Activated naive CD8-positive, alpha-beta T cell (primary cell): ENCODE results near the gene AMPH.

Experiments
- H3K27ac Mint-ChIP-seq: one replicate; pipeline ENCODE4 v1.8.0; 2021; ENCODE audit warnings: mixed read lengths
- H3K27me3 Mint-ChIP-seq: one replicate; pipeline ENCODE4 v1.8.0; 2021; ENCODE audit warnings: mixed read lengths
- H3K36me3 Mint-ChIP-seq: one replicate; pipeline ENCODE4 v1.8.0; 2021; ENCODE audit warnings: mixed read lengths
- H3K4me1 Mint-ChIP-seq: one replicate; pipeline ENCODE4 v1.8.0; 2021; ENCODE audit warnings: low read depth, mixed read lengths
- H3K4me3 Mint-ChIP-seq: one replicate; pipeline ENCODE4 v1.8.0; 2021; ENCODE audit warnings: mild to moderate bottlenecking, mixed read lengths
- H3K9me3 Mint-ChIP-seq: one replicate; pipeline ENCODE4 v1.8.0; 2021; ENCODE audit warnings: low read depth, mixed read lengths

AMPH gene

DNA sequence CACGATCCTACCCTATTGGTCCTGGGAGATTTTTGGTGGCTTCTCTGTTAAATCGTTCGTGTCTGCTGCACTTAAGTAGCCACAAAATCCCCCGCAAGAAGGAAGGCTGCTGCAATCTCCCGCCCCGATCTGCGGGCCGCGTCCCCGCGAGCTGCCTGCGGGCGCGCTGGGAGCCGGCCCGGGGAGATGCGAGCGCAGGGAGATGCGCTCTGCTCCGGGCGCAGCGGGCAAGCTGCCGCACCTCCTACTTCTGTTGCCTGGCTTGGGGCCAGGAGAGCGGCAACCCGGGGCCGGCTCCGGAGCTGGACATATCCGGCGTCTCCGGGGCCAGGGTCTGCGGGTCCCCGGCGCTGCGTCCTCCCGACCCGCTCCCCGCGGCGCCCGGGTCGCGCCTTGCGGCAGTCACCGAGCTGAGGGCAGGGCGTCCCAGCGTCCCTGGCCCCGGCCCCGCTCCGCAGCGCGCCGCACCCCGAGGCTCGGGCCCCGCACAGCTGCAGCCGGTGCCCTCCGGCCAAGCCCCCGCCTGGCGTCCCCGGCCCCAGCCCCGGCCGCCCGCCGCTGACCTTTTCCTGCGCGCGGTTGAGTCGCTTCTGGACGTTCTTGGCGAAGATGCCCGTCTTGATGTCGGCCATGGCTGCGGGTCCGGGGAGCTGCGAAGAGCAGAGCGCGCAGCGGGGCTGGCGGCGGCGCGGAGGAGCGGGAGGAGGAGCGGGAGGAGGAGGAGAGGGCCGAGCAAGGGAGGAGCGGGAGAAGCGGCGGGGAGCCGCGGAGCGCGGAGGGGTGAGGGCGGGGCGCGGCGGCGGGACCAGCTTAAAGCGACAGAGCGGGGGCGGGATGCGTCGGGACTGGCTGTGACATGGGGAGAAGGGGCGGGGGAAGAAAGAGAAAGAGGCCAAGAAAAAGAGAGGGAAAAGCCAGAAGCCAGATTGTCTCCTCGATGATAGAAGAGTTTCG, at the start of gene AMPH:
Gene AMPH, minus strand, starts transcription at position 654 of the 954 bp plus-strand sequence. Its CDS starts 22 bp downstream, at position 632.
- peaks cover 31% of the 10 kb centered on the region for H3K27me3 Mint-ChIP-seq
- H3K27ac Mint-ChIP-seq = no peak within 1 kb of the TSS

DNA sequence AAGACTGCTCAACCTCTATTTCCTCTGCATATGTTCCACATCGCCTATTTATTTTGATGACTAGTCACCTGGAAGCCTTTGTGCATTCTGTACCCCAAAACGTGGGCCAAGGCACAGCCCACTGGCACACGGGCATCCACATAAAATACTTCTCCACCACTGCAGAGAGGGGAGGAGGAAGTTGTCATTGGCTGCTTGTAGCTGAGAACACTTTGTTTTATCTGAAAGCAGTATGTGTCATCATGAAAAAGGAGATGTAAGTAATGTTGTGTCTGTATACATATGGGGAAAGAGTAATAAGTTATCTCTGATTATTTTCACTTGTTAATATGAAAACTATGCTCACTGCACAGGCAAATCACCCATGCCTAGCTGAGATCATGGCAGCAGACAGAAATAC, 48.2 kb upstream of the AMPH start:
- no peak overlapping the region for H3K4me3 Mint-ChIP-seq
- H3K27me3 Mint-ChIP-seq = no peaks in the 10 kb centered on the region
- no peaks in the 10 kb centered on the region for H3K36me3 Mint-ChIP-seq
- H3K4me1 Mint-ChIP-seq = no peaks in the 10 kb centered on the region
- H3K27ac Mint-ChIP-seq = no peak overlapping the region
- no peaks in the 10 kb centered on the region for H3K9me3 Mint-ChIP-seq

More for the DNA sequence above, at the start of gene AMPH:
- H3K4me1 Mint-ChIP-seq = peaks cover 7% of the 10 kb centered on the region
- H3K36me3 Mint-ChIP-seq = no peaks in the 10 kb centered on the region
- H3K4me3 Mint-ChIP-seq = peak within 1 kb of the TSS; percentile 69
- peaks cover under 1% of the 10 kb centered on the region for H3K9me3 Mint-ChIP-seq

DNA sequence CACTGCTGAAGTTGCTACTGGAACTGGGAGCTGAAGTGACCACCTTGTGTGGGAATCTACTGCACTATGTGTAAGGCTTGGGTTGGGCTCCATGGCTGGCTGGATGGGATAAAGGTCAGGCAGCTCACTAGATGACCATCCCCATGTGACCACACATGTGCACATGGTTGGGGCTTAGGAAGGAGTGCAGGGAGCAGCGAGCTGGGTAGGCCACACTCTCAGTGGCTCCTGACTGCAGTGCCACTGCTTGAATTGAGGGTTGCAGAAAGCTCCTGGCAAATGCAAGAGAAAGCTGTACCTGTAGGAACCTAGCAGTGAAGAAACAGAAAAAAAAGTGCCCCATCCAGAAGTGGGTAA, 47.5 kb upstream of the AMPH start:
- Mint-ChIP-seq H3K4me1 (no peaks in the 10 kb centered on the region), H3K4me3 (no peak overlapping the region), H3K36me3 (no peaks in the 10 kb centered on the region), H3K27me3 (no peaks in the 10 kb centered on the region), H3K9me3 (no peaks in the 10 kb centered on the region), H3K27ac (no peak overlapping the region)

DNA sequence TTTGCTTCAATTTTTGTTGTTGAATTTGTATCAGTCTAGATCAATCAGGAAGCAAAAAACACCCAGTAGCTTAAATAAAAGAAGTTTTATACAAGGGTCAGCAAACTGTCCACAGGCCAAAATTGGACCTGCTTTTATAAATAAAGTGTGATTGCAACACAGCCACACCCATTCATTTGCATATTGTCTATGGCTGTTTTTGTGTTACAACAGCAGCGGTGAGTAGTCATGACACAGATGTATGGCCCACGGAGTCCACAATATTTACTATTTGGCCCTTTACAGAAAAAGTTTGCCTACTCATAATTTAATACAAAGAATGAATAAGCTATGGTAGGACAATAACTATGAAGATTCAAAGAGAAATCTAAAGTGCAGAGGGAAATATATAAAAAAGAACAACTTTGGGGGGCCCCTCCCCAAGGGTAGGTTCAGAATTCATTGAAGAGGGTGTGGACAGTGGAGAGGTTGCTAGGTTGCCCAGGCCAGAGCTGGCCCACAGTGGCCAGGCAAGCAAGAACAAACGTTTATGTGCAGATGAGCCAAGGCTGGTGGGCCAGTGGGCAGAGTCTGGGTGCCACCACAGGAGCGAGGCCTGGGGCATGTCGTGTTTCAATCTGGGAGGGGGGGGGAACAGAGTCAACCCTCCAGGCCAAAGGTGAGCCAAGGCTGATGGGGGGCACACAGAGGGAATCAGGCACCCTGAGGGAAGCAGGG, 47.0 kb upstream of the AMPH start:
- no peak overlapping the region for H3K27ac Mint-ChIP-seq
- H3K9me3 Mint-ChIP-seq = no peaks in the 10 kb centered on the region
- H3K27me3 Mint-ChIP-seq = no peaks in the 10 kb centered on the region
- H3K4me3 Mint-ChIP-seq = no peak overlapping the region
- H3K4me1 Mint-ChIP-seq = no peaks in the 10 kb centered on the region
- no peaks in the 10 kb centered on the region for H3K36me3 Mint-ChIP-seq

DNA sequence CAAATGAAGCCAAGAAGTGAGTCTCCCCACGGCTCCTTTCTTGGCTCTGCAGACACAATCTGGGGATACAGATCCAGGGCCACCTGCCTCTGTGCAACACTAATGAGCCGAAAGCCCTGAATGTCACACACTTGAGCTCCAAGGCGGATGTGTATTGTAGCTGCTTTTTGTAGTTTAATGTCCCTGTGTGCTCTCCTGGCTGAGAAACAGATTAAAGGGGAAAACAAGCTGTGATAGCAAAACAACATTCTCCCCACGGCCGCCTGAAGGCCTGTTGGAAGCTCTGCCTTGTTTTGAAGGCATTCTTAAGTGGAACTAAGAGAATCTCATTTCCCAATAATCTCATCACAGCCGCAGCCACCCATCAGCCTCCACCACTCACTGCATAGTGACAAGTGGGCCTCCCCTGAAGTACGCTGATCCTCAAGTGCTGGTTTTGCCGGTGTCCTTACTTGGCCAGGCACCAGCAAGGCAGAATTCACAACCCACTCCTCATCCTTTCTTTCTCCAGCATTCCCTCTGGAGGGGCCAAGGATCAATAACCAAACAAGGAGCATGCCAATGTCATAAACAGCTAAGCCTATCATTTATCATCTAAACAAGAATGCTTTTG, 44.4 kb upstream of the AMPH start:
- no peak overlapping the region for H3K4me3 Mint-ChIP-seq
- no peaks in the 10 kb centered on the region for H3K36me3 Mint-ChIP-seq
- H3K9me3 Mint-ChIP-seq = no peaks in the 10 kb centered on the region
- no peaks in the 10 kb centered on the region for H3K27me3 Mint-ChIP-seq
- no peak overlapping the region for H3K27ac Mint-ChIP-seq
- no peaks in the 10 kb centered on the region for H3K4me1 Mint-ChIP-seq

DNA sequence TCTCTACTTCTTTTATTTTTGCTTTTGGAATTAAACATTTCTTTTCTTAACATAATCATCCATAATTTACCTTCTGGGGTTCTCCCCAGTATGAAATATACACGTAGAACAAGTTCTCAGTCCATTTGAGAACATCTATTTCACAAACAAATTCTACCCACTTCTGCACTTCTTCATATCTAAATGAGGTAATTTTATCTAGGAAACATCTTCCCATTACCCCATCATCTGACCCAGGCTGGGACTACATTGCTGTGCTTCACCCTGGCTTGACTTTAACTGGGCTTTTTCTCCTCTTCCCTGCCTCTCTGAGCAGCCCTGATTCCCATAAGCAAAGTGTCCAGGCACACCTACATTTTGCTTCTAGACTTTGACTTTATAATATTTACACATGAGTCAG, 43.3 kb upstream of the AMPH start:
- Mint-ChIP-seq H3K9me3 (no peaks in the 10 kb centered on the region), H3K4me1 (no peaks in the 10 kb centered on the region), H3K36me3 (no peaks in the 10 kb centered on the region)

DNA sequence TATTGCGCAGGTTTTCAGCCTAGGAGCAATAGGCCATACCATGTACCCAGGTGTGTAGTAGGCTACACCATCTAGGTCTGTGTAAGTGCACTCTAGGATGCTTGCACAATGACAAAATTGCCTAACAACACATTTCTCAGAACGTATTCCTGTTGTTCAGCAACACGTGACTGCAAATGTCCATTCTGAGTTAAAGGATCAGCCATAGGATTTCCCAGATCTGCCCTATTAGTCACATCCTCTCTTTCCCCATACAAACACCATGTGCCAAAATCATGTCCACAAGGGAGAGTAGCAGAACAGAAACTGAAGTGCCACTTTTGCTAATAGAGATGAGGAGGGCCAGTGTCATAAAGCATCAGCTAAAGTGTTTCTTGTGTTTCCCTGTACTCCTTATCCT, 42.6 kb upstream of the AMPH start:
- H3K27ac Mint-ChIP-seq = no peak overlapping the region
- no peak overlapping the region for H3K4me3 Mint-ChIP-seq
- no peaks in the 10 kb centered on the region for H3K4me1 Mint-ChIP-seq
- no peaks in the 10 kb centered on the region for H3K36me3 Mint-ChIP-seq
- no peaks in the 10 kb centered on the region for H3K9me3 Mint-ChIP-seq
- peaks cover 4% of the 10 kb centered on the region for H3K27me3 Mint-ChIP-seq

More for the DNA sequence above, 43.3 kb upstream of the AMPH start:
- Mint-ChIP-seq H3K4me3 (no peak overlapping the region), H3K27me3 (peaks cover 2% of the 10 kb centered on the region), H3K27ac (no peak overlapping the region)

DNA sequence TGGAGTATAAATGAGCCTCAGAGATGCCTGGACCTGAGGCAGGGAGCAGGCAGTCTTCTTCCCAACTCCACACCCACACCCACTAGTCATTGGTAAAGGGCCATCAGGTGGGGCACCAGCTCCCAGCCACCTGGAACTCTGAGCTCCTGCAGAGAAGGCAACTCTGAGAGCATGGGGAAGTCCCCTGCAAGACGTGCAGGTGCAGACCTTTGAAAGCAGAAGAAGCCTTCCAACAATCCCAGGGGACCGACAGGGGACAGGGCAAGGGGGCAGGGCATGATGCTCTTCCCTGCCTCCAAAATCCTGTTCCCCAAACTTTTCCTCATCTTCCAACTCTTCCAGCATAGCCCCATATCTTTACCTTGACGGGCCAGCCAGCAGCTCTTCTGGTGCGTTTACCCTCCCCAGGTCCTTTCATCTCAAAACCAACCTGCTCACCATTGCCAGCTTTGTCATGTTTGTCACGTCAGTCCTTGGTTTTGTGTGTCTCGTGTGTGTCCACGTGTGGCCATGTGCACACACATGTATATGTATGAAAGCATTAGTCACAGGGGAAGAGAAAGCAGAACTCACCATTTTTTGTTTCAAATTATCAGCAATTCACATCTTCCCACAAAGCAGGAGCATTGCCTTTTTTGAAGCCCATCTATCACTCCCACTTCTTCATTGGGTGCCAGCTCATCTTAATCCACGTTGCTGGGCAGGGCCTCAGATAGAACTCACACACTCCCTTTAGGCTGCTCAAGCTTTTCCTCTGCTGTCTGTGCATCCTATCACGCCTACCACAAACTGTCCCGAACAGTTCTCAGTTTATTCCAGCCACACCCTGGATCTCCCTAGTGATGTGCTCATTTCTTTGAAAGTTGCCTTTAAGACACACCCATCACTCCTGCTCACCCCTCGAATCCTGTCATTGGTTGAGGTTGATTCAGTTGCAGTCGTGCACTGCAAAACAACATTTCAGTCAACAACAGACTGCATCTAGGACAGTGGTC, 41.0 kb upstream of the AMPH start:
- Mint-ChIP-seq H3K9me3 (no peaks in the 10 kb centered on the region), H3K27me3 (peaks cover 6% of the 10 kb centered on the region), H3K4me3 (no peak overlapping the region), H3K36me3 (no peaks in the 10 kb centered on the region), H3K27ac (no peak overlapping the region), H3K4me1 (no peaks in the 10 kb centered on the region)

DNA sequence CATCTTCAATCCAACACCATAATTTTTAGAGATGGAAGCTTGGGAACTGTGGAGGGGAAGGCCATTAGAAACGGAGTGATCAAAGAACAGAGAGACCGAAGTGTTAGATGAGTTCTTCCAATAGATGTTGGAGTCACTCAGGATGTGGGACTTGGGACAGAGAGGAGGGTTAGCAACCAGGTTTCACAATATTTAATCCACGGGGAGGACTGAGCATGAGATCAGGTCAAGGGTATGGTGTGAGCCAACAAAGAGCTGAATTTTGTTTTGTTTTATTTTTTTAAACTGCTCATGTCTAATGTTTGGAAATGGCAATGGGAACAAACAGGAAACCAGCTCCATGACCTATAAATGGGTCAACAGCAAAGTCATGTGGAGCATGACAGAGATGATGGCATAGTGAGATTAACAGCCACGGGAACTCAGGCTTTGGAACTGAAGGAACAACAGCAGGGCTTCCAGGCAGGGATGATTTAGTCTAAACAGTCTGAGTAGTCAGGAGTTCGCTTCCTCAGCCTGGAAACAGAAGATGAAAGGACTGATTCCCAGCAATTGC, 38.9 kb upstream of the AMPH start:
- no peaks in the 10 kb centered on the region for H3K36me3 Mint-ChIP-seq
- no peak overlapping the region for H3K4me3 Mint-ChIP-seq
- no peaks in the 10 kb centered on the region for H3K4me1 Mint-ChIP-seq
- H3K27ac Mint-ChIP-seq = no peak overlapping the region
- no peaks in the 10 kb centered on the region for H3K9me3 Mint-ChIP-seq
- peaks cover 6% of the 10 kb centered on the region for H3K27me3 Mint-ChIP-seq

DNA sequence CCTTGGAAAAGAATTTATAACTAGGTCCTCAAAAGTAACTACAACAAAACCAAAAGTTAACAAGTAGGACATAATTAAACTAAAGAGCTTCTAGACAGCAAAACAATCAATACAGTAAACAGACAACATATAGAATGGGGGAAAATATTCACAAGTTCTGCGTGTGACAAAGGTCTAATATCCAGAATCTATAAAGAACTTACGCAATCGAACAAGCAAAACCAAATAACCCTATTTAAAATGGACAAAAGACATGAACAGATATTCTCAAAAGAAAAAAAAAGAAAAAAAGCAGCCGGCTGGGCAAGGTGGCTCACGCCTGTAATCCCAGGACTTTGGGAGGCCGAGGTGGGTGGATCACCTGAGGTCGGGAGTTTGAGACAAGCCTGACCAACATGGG, 33.8 kb upstream of the AMPH start:
- peaks cover 22% of the 10 kb centered on the region for H3K27me3 Mint-ChIP-seq
- no peak overlapping the region for H3K4me3 Mint-ChIP-seq
- H3K4me1 Mint-ChIP-seq = peaks cover 2% of the 10 kb centered on the region
- H3K36me3 Mint-ChIP-seq = no peaks in the 10 kb centered on the region
- no peaks in the 10 kb centered on the region for H3K9me3 Mint-ChIP-seq
- no peak overlapping the region for H3K27ac Mint-ChIP-seq

DNA sequence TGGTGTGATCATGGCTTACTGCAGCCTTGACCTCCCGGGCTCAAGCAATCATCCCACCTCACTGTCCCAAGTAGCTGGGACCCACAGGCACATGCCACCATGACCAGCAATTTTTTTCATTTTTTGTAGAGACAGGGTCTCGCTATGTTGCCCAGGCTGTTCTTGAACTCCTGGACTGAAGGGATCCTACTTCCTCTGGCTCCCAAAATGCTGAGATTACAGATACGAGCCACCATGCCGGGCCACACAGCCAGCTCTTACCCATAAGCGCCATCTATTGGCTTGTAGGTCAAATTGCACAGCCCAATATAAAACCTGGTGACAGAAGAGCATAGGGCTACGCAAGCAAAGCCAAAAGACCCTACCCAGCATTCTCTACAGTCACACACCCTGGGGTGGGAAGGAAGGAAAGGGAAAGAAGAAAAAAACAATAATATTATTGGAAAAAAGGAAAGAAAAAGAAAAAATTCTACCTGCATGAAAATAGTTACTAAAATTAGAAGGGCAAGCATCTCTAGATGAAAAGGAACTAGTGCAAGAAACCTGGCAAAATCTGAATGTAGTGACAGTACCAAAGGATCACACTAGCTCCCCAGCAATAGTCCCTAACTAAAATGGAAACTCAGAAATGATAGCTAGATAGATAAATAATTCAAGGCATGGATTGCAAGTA, 29.4 kb upstream of the AMPH start:
- no peaks in the 10 kb centered on the region for H3K36me3 Mint-ChIP-seq
- H3K27me3 Mint-ChIP-seq = peaks cover 22% of the 10 kb centered on the region
- no peak overlapping the region for H3K4me3 Mint-ChIP-seq
- no peaks in the 10 kb centered on the region for H3K9me3 Mint-ChIP-seq
- H3K27ac Mint-ChIP-seq = no peak overlapping the region
- peaks cover 2% of the 10 kb centered on the region for H3K4me1 Mint-ChIP-seq

DNA sequence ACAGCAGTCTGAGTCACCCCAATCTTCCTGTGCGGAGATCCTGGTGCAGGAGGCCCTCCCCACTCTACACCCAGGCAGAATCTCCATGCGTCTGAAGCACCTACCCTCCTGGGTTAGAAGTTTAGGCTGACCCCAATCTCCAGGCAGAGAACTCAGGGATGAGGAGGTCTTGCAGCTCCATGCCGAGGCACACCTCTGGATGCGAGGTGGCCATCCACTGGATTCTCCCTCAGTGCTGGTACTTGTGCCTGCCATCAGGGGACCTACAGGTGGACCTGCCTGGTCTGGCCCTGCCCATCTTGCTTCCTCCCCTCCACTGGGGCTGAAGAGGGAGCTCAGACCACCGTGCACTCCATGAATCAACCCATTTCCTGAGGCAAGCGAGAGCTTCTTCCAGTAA, 28.8 kb upstream of the AMPH start:
- Mint-ChIP-seq H3K4me1 (peaks cover 2% of the 10 kb centered on the region), H3K4me3 (no peak overlapping the region), H3K9me3 (no peaks in the 10 kb centered on the region)

DNA sequence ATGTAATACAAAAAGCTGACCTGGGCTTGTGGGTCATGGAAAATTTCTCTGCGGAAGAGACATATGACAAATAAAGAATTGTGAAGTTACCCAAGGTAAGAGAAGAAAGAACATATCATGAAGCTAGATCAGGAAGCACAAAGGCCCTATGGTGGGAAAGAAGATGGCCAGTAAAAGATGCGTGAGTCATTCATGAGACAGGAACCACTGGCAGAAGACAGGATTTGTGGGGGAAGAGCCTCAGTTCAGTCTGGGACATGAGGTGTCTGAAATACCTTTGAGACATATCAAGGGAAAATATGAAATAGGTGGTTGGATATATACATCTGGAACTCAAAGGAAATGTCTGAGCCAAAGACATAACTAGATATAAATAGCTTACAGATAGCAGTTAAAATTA, 27.7 kb upstream of the AMPH start:
- Mint-ChIP-seq H3K9me3 (no peaks in the 10 kb centered on the region), H3K27ac (no peak overlapping the region), H3K36me3 (no peaks in the 10 kb centered on the region), H3K27me3 (peaks cover 20% of the 10 kb centered on the region), H3K4me3 (no peak overlapping the region), H3K4me1 (peaks cover 2% of the 10 kb centered on the region)

More for the DNA sequence above, 28.8 kb upstream of the AMPH start:
- no peak overlapping the region for H3K27ac Mint-ChIP-seq
- peaks cover 22% of the 10 kb centered on the region for H3K27me3 Mint-ChIP-seq
- H3K36me3 Mint-ChIP-seq = no peaks in the 10 kb centered on the region
